CD4-positive, alpha-beta T cell treated with Interleukin-6 at 100 ng/mL for 8 hours (primary cell): ENCODE results near the gene SHFL.

ENCODE experiments used
- DNase-seq: peaks from one replicate; pipeline ENCODE4 v3.0.0-alpha.2; 2020; ENCODE audit warnings: mixed read lengths, low spot score

Gene SHFL

DNA sequence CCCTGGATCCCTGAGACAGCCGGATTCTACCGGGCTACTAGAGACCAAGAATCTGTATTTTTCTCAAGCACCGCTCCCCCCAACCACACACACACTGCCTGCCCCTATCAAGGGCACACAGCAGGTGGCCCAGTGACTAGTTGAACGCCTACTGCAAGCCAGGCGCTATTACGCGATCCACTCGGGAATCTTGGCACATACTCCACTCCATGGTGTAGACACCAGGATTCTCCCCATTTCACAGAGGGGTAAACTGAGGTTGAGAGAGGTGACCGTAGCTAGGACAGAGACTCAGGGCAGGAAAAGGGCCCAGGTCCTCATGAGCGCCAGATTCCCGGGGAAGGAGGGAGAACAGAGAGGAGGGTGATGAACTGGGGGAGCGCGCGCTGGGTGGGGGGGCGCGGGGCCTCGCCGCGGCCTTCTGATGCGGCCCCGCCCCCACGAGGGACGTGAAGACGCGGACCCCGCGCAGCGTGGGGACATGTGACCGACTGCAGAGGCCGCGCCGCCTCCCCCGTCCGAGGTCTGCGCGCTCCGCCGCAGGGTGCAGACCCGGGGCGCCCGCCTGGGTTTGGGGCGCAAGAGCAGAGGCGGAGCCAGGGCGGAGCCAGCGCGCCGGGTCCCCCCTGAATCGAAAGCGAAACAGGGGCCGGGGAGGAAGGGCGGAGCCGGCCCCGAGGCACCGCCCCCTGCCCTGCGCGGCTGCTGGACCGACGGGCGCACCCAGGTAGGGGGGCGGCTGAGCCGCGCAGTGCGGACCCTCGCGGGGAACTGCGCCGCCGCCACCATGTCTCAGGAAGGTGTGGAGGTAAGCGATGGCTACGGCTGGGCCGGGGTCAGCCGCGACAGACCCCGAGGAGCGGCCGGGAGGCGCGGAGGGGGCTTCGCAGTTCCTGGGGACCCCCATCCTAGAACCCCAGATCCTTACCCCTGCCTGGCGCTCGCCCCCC, at the start of gene SHFL:
TSS of gene SHFL (plus strand) at position 677 of the 950 bp plus-strand sequence. CDS start at position 788, 111 bp downstream.
- peak; percentile 83 for DNase-seq

DNA sequence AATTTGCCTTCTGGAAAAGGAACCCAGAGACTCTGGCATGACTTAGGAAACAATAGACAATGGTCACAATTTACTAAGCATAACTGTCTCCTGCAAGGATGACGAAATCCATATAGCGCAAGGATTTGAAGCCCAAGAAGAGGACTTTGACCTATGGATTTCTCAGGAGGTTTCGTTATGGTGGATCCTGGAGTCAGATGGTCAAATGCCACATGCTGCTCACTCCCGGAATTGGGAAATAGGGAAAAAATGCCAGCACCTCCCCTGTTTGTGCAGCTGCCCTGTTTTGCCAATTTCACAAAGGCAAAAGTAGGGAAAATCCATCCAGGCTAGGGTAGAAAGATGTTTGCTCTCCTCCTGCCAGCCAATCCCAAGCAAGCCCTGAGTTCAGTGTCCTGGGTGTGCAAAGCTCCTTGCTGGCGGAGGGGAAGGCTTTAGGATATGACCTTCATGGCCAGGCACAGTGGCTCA, 49.5 kb upstream of the SHFL start:
- no peak for DNase-seq

DNA sequence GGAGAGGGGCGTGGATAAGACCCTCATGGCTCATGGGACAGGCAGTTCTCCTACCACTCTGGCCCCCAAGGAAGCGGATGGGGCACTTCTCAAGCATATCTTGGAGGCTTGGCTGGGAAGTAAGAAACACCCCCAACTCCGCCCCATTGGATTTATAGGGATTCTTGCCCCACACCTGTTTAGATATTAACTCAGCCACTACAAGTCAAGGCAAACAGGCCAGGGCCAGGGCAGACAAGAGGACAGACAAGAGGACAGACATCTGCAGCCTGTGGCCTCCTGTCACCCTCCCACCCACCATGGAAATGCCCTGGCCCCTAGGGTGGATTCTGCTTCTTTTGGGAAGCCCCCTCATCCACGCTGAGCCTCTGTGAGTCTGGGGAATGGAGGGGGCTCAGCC, 48.8 kb upstream of the SHFL start:
- no peak for DNase-seq

DNA sequence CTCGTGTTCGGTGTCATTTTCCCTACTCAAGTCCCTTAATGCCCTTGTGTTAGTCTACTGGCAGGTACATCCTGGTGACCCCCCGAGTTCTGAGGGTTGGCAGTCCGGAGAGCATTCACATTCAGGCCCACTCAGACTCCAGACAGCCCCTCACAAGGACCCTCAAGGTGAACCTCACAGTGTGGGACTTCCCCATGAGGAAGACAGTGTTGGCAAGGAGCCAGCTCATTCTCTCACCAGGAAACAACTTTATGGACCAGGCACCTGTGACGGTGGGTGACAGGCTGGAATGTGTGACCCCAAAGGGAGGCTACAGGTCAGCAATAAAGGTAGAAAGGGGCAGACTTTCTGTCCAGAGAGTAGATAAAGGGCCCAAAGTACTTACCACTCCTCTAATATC, 48.3 kb upstream of the SHFL start:
- DNase-seq, result no peak

DNA sequence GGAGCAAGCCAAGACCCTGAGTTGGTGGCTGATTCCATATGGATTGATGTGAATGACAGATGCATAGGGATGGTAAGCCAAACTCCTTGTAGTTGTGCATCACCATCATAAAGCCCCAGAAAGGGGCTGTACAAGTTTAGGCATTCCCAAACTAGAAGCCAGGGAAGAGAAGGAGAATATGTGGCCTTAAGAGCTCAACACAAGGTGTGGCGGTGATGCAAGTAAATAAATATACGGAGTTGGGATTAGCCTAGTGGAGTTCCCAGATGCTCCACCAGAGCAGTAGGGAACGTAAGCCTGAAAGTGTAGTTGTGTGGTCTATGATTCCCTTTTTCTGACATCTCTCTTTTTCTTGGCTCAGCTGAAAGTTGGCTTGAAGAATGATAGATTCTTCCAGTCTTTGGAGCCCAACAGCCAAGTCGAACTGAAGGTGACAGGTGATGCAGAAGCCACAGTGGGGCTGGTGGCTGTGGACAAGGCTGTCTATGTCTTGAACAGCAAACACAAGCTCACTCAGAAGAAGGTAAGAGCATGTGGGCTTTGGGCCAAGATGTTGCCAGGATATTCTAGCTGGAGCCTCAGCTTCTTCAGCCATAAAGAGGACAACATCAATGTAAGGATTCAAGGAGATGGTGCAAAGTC, 42.7 kb upstream of the SHFL start:
- no peak for DNase-seq

DNA sequence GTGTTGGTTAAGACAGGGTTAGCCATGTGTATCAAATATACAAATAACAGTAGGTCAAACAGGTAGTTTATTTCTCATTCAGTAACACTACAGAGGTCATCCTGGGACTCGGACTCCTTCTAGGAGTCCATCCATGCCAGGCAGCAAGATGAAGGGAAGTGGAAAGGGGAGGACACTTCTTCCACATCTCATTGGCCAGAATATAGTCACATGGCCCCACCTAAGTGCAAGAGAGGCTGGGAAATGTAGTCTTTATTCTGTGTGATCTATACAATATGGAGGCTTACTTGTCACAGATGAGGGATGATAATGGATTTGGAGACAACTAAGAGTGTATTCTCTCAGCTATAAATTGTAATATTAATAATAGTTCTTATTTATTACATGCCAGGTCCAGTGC, 41.7 kb upstream of the SHFL start:
- DNase-seq, result no peak

DNA sequence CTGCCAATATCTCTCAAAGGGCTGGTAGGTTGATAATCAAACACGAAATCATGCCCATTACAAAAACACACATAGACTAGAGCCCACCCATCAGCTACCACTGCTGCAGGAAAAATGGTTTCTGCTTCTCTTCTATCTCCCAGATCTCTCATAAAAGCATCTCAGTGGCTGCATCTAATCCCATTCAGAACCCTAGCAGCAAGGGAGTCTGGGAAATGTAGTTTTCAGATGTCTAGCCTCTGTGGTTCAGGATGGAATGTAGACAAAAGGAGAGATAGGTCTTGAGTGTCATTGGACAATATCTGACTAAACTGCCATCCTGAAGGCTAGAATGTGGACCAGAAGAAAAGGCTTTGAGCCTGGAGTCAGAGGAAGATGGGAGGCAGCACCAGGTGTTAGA, 40.7 kb upstream of the SHFL start:
- DNase-seq, result no peak

DNA sequence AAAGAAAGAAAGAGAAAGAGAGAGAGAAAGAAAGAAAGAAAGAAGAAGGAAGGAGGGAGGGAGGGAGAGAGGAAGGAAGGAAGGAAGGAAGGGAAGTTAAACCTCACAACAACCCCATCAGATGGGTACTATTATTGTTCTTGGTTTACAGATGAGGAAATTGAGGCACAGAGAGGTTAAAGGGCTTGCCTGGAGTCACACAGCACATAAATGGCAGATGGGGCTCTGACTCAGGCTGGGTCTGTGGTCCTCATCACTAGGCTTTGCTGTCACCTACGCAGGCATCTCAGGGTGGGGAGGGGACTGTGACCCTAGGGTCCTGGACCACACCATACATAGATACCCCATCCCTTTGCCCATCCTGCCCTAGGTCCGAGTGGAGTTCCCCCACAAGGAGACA, 36.5 kb upstream of the SHFL start:
- no peak for DNase-seq

DNA sequence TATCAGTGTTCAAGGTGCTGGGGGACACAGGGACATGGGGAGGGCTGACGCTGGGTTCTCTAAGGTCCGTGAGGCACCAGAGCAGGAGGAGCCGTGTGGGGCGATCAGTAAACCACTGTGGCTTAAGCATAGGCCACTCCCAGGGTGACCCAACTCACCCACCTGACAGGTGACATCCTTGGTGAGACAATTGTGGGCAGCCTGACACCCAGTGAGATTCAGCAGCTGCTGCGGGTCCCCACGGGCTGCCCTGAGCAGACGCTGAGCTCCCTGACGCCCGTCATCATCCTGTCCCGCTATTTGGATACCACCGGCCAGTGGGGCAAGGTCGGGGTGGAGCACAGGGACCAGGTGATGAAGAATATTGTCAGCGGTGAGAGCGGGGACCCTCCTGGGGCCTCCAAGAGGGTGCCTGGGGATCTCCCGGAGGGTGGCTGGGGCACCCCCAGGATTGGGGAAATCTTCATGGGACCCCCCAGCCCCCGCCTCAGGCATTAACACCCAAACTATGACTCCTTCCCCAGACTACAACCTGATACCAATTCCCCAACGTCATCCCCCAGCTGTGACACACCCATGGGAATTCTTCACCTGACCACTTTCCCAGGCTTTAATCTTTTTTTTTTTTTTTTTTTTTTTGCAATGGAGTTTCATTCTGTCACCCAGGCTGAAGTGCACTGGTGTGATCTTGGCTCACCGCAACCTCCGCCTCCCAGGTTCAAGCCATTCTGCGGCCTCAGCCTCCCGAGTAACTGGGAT, 33.3 kb upstream of the SHFL start:
- DNase-seq, result no peak

DNA sequence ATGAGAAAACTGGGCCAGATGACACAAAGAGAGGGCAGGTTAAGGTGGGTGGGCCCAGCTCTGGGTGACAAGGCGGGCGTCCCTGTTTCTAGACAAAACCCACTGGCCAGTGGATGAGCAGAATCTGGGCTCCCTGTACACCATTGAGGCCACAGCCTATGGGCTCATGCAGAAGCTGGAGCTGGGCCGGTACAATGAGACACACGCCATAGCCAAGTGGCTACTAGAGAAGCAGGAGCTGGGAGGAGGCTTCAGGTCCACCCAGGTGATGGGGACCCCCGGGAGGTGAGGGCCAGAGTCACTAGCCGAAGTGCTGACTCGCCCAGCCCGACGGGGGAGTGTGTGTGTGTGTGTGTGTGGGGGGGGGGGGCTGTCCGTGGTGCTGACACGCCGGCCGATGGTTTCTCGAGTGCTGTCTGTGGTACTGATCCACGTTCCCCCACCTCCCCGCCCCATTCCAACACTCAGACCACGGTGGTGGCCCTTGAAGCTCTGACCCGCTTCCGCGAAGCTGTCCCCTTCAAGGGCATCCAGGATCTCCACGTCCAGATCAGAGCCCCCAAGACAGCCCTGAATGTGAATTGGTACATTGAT, 24.3 kb upstream of the SHFL start:
- no peak for DNase-seq

DNA sequence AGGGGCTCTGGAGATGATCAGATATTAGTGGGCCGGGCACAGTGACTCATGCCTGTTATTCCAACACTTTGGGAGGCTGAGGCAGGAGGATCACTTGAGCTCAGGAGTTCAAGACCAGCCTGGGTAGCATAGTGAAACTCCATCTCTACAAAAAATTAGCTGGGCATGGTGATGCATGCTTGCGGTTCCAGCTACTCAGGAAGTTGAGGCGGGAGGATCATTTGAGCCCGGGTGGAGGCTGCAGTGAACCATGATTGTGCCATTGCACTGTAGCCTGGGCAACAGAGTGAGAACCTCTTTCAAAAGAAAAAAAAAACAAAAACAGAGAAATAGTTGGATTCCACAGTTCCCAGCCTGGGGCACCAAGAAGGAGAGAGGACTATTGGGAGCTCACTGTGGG, 17.9 kb upstream of the SHFL start:
- DNase-seq, result no peak

DNA sequence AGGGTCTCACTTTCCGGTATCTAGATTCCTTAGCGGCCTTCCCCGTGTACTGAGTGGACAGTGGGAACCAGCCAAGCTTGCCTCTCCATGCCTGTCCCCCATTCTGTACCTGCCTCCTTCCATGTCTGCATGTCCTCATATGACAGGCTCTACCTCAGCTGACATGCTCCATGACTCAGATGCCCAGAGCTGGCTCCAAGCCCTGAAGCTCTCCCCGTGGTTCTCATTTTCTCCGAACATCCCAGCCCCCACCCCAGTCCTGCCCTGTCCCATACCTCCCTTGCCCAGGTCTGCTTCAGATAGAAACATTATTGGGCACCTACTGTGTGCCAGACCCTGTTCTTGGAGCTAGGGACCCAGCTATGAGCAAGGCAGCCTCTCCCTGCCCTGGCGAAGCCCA, 17.1 kb upstream of the SHFL start:
- no peak for DNase-seq

DNA sequence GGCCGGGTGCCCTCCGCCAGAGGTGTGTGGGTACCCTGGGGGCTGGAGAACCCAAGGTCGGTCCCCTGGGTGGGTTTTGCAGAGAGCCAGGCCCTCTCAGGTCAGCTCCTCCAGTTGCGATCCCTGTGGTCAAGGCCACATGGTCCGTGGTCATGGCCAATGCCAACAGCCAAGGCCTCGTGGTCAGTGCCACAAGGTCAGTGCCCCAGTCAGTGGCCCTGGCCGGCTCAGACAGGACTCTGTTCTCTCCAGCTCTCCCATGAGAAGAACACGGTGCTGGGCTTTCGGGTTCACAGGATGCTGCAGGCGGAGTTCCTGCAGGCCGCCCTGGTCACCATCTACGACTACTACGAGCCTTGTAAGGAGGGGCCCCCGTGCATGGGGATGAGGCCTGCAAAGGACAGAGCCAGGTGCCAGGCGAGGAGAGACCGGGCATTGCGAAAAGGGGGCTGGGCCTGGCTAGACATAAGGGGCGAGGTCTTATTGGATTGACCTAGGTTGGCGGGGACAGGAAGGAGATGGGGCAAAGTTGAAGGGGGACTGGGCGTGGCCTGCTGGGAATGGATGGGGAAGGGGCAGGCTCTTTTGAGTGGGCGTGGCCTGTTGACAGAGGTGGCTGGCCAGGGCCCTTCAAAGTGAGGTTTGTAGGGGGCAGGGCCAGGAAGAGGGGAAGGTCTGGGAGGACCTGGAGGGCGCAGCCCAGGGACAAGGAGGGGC, 15.2 kb upstream of the SHFL start:
- DNase-seq, result no peak

DNA sequence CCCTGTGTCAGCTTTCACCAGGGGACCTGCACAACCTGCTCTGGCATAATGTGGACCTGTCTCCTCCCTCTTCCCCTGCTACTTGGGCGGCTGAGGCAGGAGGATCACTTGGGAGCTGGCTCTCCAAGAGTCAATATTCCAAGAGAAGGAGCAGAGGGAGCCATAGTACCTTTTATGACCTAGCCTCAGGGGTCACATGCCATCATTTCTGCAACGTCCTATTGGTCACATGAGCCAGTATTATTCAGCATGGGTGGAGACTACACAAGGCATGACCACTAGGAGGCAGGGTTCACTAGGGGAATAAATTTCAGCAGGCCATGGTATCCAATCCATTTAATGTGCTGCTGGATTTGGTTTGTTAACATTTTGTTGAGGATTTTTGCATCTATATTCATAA, 12.0 kb upstream of the SHFL start:
- DNase-seq, result peak; percentile 36

DNA sequence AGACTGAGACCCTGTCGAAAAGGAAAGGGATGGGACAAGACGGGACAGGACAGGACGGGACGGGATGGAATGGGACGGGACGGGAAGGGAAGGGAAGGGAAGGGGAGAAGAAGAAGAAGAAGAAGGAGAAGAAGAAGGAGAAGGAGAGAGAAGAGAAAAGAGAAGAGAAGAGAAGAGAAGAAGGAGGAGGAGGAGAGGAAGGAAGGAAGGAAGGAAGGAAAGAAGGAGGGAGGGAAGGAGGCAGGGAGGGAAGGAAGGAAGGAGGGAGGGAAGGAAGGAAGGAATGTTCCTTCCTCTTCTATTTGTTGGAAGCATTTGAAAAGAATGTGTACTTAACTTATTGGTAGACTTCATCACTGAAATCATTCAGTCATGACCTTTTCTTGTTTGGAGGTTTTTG, 9.6 kb upstream of the SHFL start:
- no peak for DNase-seq

DNA sequence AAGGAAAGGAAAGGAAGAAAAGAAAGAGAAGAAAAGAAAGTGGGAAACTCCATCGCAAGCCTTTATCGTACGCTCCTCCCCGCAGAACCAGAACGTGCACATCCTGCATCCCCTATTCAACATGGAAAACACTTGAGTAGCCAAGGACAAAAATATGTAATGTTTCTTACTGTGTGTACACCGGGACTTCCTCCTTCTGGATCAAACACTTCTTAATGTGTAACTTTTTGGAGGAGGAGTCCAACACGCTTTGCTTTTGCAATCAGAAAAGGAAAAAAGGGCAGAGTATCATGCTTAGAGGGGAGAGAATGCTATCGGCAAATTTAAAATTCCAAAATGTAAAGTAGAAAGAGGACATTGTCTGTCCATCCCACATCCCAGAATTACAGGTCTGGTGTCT, 7.8 kb upstream of the SHFL start:
- DNase-seq, result no peak

DNA sequence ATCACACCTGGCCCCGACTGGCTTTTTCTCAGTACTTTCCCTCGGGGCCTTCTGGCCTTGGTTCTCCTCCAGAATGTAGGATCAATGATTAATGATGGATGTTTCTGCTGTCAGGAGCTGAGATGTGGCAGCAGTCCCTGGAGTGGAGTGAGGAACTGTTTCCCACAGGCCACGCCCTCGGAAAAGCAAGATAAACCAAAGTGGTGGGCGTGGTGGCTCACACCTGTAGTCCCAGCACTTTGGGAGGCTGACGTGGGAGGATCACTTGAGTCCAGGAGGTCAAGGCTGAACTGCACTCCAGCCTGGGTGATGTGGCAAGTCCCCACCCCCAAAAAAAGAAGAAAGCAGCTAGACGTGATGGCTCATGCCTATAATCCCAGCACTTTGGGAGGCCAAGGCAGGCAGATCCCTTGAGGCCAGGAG, 7.1 kb upstream of the SHFL start:
- DNase-seq, result no peak

DNA sequence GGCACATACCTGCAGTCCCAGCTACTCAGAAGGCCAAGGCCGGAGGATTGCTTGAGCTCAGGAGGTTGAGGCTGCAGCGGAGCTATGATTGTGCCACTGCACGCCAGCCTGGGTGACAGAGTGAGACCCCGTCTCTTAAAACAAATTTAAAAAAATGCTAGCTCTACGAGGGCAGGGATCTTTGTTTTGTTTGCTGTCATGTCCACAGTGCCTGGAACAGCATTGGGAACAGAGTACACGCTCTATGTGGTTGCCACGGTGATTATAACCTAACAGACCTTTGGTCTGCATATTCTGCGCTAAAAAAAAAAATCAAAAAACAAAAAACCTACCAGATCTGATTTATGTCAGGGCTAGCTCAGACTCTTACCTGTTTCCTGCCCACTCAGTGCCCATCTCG, 2.2 kb upstream of the SHFL start:
- DNase-seq, result no peak

DNA sequence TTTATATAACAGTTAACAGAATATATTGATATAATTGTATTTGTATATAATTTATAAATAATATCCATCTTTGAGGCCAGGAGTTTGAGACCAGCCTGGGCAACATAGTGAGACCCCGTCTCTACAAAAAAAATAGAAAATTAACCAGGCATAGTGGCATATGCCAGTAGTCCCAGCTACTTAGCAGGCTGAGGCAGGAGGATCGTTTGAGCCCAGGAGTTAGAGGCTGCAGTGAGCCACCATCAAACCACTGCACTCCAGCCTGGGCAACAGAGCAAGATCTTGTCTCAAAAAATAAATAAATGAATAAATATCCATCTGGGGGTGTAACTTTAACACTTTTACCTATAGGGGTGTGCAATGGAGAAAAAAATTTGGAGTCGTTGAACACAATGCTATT, 1.3 kb upstream of the SHFL start:
- no peak for DNase-seq

DNA sequence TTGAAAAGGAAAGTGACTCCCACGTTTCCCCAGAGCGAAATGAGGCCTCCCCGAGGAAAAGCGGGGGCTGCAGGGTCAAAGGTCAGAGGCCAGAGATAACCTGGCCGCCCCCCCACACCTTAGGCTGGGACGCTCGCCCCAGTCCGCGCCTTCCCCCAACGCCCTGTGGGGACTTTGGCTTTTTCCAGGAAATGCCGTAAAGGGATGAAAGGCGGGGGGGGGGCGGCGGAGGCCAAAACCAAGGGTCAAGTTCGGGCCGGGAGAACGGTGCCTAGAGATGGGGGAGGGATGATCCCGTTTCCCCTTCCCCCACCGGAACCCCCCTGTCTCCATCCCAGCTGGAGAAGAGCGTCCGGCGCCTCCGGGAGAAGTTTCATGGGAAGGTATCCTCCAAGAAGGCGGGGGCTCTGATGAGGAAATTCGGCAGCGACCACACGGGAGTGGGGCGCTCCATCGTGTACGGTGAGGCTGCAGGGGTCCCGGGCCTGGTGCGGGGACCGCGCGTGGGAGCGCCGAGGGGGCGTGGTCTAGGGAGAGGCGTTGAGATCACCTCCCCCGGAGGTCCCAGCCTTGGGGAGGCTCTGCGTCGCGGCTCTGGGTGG, 575 bp downstream of the SHFL start:
- DNase-seq, result no peak
